Keratinocyte (primary cell): Measurements from ENCODE around the gene FBXL5. TPM values are rescaled to one million over a fixed set of nuclear protein-coding genes. Genes with fewer than 3 reads are reported as not detected.

Experiments used
- DNase-seq: peaks from one replicate; pipeline ENCODE4 v3.0.0-alpha.2; 2011; ENCODE audit warnings: low read depth, missing footprints, low spot score
- FAIRE-seq: peaks from 2 replicates; lab custom pipeline; 2011; peaks lifted over from hg19 to GRCh38; lab: Jason Lieb, UNC
- H2AFZ ChIP-seq: 2 replicates; pipeline ENCODE4 v1.6.0; 2012; ENCODE audit warnings: low read length, control low read depth, inconsistent platforms; ENCODE audit not compliant: control insufficient read depth
- H3K27ac ChIP-seq: 2 replicates; pipeline ENCODE4 v1.5.1; 2011; ENCODE audit warnings: low read length; ENCODE audit not compliant: control insufficient read depth, insufficient read depth
- H3K27me3 ChIP-seq: 3 replicates; pipeline ENCODE4 v1.6.0; 2011; ENCODE audit warnings: low read length; ENCODE audit not compliant: control insufficient read depth, insufficient read depth; ENCODE audit errors: extremely low read depth
- H3K36me3 ChIP-seq, 2 experiments: 2 replicates in 1 of 2; 3 replicates in 1 of 2; pipeline ENCODE4 v1.5.1; 2011; ENCODE audit warnings: low read length in 2 of 2, mild to moderate bottlenecking in 1 of 2; ENCODE audit not compliant: control insufficient read depth in 2 of 2, insufficient read depth in 2 of 2; ENCODE audit errors: extremely low read depth in 1 of 2
- H3K4me1 ChIP-seq: 3 replicates; pipeline ENCODE4 v1.5.1; 2011; ENCODE audit warnings: low read length; ENCODE audit not compliant: control insufficient read depth, insufficient read depth; ENCODE audit errors: extremely low read depth
- H3K4me2 ChIP-seq: 3 replicates; pipeline ENCODE4 v1.6.0; 2011; ENCODE audit warnings: low read depth, low read length; ENCODE audit not compliant: control insufficient read depth, insufficient read depth; ENCODE audit errors: extremely low read depth
- H3K4me3 ChIP-seq, 3 experiments: fragments of 200-600 bp in 1 of 3; sonication (generic) in 1 of 3; 2 replicates in 2 of 3; 3 replicates in 1 of 3; pipeline ENCODE4 v1.5.1; 2011 to 2016; ENCODE audit warnings: low read length in 3 of 3, mild to moderate bottlenecking in 3 of 3, control low read depth in 2 of 3, inconsistent platforms in 1 of 3, low read depth in 1 of 3, mixed read lengths in 1 of 3, mixed run types in 1 of 3, moderate library complexity in 1 of 3; ENCODE audit not compliant: control insufficient read depth in 2 of 3, insufficient read depth in 2 of 3; ENCODE audit errors: extremely low read depth in 1 of 3
- H3K79me2 ChIP-seq: 2 replicates; pipeline ENCODE4 v1.6.0; 2012; ENCODE audit warnings: low read length; ENCODE audit not compliant: control insufficient read depth, insufficient read depth
- H3K9ac ChIP-seq: 3 replicates; pipeline ENCODE4 v1.6.0; 2011; ENCODE audit warnings: low read length; ENCODE audit not compliant: control insufficient read depth, insufficient read depth; ENCODE audit errors: extremely low read depth
- H3K9me1 ChIP-seq: 3 replicates; pipeline ENCODE4 v1.6.0; 2011; ENCODE audit warnings: low read length; ENCODE audit not compliant: control insufficient read depth, insufficient read depth; ENCODE audit errors: extremely low read depth
- H3K9me3 ChIP-seq: 2 replicates; pipeline ENCODE4 v1.5.1; 2012; ENCODE audit warnings: low read depth, low read length; ENCODE audit not compliant: control insufficient read depth
- H4K20me1 ChIP-seq: 3 replicates; pipeline ENCODE4 v1.6.0; 2011; ENCODE audit warnings: low read length; ENCODE audit not compliant: control insufficient read depth, insufficient read depth; ENCODE audit errors: extremely low read depth
- CTCF ChIP-seq, 3 experiments: IDR thresholded peaks in 1 of 3; conservative IDR thresholded peaks in 1 of 3; optimal IDR thresholded peaks in 1 of 3; 2 replicates in 2 of 3; 3 replicates in 1 of 3; pipeline versions ENCODE3 to v1.5.1; 2011; ENCODE audit warnings: low read length in 3 of 3, mild to moderate bottlenecking in 3 of 3, moderate library complexity in 2 of 3, control low read depth in 1 of 3, inconsistent platforms in 1 of 3; ENCODE audit not compliant: insufficient read depth in 2 of 3; ENCODE audit errors: extremely low read depth in 1 of 3
- EZH2 ChIP-seq: IDR thresholded peaks from one replicate; pipeline ENCODE4 v1.6.1; 2012; ENCODE audit warnings: inconsistent platforms, mild to moderate bottlenecking, low read length, moderate library complexity
- dilution Hi-C: fragments of 300-500 bp; cut with MboI; formaldehyde crosslinking; loops from one replicate; pipeline ENCODE4 v1.7.0; 2020; ENCODE audit warnings: low sequenced_read_pairs; ENCODE audit not compliant: extremely low pct_ligation_motif_present
- polyA plus RNA-seq, 5 experiments: library from polyadenylated mRNA; depleted of rRNA in 3 of 5; stranded (reverse) in 3 of 5; stranded (forward) in 1 of 5; unstranded in 1 of 5; fragments of >200 nt; gene quantifications; 1 replicate in 1 of 5; 2 replicates in 3 of 5; 3 replicates in 1 of 5; pipeline versions ENCODE4 v1.2.1 to v1.2.3, GENCODE V29; 2011 to 2012; ENCODE audit warnings: missing spikeins in 2 of 5, low read depth in 1 of 5, low replicate concordance in 1 of 5

FBXL5 gene
- polyA plus RNA-seq, 1 donor (not counting 4 experiments of a cell fraction or from before 2014, with no cell fraction given): 63.1 TPM

- H3K9me3 ChIP-seq: no peaks in the 10 kb centered on the region
- H3K79me2 ChIP-seq: peaks cover 38% of the 10 kb centered on the region
- peak overlapping the region in 2 of 3 experiments; percentile 8 to 62 for H3K4me3 ChIP-seq
- peaks cover 3% of the 10 kb centered on the region for H4K20me1 ChIP-seq
- peak overlapping the region; percentile 99 for H2AFZ ChIP-seq
- peaks cover 30% of the 10 kb centered on the region for H3K4me1 ChIP-seq
- peak overlapping the region; percentile 95 for H3K9ac ChIP-seq
- DNase-seq (no peak), FAIRE-seq (no peak)
- H3K4me2 ChIP-seq: peak overlapping the region; percentile 83
- dilution Hi-C loops: no loop called here
- TF ChIP-seq CTCF (optimal IDR thresholded peaks at IDR 0.05 in 1 of 3, IDR thresholded peaks at IDR 0.05 in 1 of 3, conservative IDR thresholded peaks at IDR 0.05 in 1 of 3; ENCODE audit: extremely low read depth in 1 of 3, insufficient read depth in 2 of 3, low read length in 3 of 3): no peak
- TF ChIP-seq EZH2: no peak
- peak overlapping the region; percentile 97 for H3K27ac ChIP-seq
- H3K36me3 ChIP-seq: peaks cover 2 to 3% of the 10 kb centered on the region in 2 experiments
- no peaks in the 10 kb centered on the region for H3K27me3 ChIP-seq
- H3K9me1 ChIP-seq: no peaks in the 10 kb centered on the region
Observed at GRCh38 chr4:15656038-15656470, 897 bp upstream of the FBXL5 start.

- Histone ChIP-seq H3K27ac (peak overlapping the region; percentile 97), H3K4me2 (peak overlapping the region; percentile 73), H3K36me3 (peaks cover 2 to 3% of the 10 kb centered on the region in 2 experiments), H3K27me3 (no peaks in the 10 kb centered on the region), H3K9me3 (no peaks in the 10 kb centered on the region), H3K4me3 (peak overlapping the region; percentile 70 to 84 (median 83)), H3K9ac (peak overlapping the region; percentile 95), H3K9me1 (no peaks in the 10 kb centered on the region), H3K4me1 (peaks cover 32% of the 10 kb centered on the region), H4K20me1 (peaks cover 8% of the 10 kb centered on the region), H3K79me2 (peaks cover 52% of the 10 kb centered on the region), H2AFZ (peak overlapping the region; percentile 76)
- DNase-seq: no peak
- no peak for FAIRE-seq
- TF ChIP-seq CTCF (optimal IDR thresholded peaks at IDR 0.05 in 1 of 3, IDR thresholded peaks at IDR 0.05 in 1 of 3, conservative IDR thresholded peaks at IDR 0.05 in 1 of 3; ENCODE audit: extremely low read depth in 1 of 3, insufficient read depth in 2 of 3, low read length in 3 of 3) (no peak), EZH2 (no peak)
- dilution Hi-C loops: no loop called here
Observed at GRCh38 chr4:15654593-15655222, 449 bp downstream of the FBXL5 start.
